WTC11 (cell line): ENCODE data around the gene CTAGE9. TPM values are rescaled to one million over a fixed set of nuclear protein-coding genes. Genes with fewer than 3 reads are reported as not detected.

Experiments
- ATAC-seq: fragments of 200-7000 bp; cut with Tn5 transposase; 2 replicates; pipeline ENCODE4 v1.10.0; 2021; ENCODE audit warnings: mild to moderate bottlenecking, moderate library complexity
- CTCF ChIA-PET: fragments of 300-600 bp; sonication (Branson Sonifier 250); formaldehyde crosslinking; loops from one replicate; lab custom pipeline; 2021; ENCODE audit warnings: antibody characterized with exemption; lab: Charles Lee
- POLR2A ChIA-PET: fragments of 350-600 bp; sonication (Branson Sonifier 250); formaldehyde crosslinking; loops from one replicate; lab custom pipeline; 2021; ENCODE audit warnings: antibody characterized with exemption; lab: Charles Lee
- DNase-seq: peaks from one replicate; pipeline ENCODE4 v3.0.0; 2021; ENCODE audit warnings: low spot score
- H3K27ac Mint-ChIP-seq: 2 replicates; pipeline ENCODE4 v1.8.0; 2021; ENCODE audit warnings: mixed read lengths
- H3K27me3 Mint-ChIP-seq: 2 replicates; pipeline ENCODE4 v1.8.0; 2021; ENCODE audit warnings: low read depth, mild to moderate bottlenecking, moderate library complexity, mixed read lengths
- H3K36me3 Mint-ChIP-seq: 2 replicates; pipeline ENCODE4 v1.8.0; 2021; ENCODE audit warnings: mixed read lengths
- H3K4me1 Mint-ChIP-seq: 2 replicates; pipeline ENCODE4 v1.8.0; 2022; ENCODE audit warnings: mixed read lengths
- H3K4me3 Mint-ChIP-seq: 2 replicates; pipeline ENCODE4 v1.8.0; 2021; ENCODE audit warnings: mild to moderate bottlenecking, moderate library complexity, mixed read lengths
- H3K9me3 Mint-ChIP-seq: 2 replicates; pipeline ENCODE4 v1.8.0; 2021; ENCODE audit warnings: mixed read lengths
- AR ChIP-seq: fragments of 250-450 bp; sonication (Bioruptor Pico); IDR thresholded peaks from 2 replicates; pipeline ENCODE4 v1.9.0; 2021; ENCODE audit warnings: mild to moderate bottlenecking
- CDX4 ChIP-seq: fragments of 250-450 bp; sonication (Bioruptor Pico); IDR thresholded peaks from 2 replicates; pipeline ENCODE4 v1.9.0; 2021; ENCODE audit warnings: moderate library complexity, mild to moderate bottlenecking, inconsistent platforms, borderline replicate concordance
- E2F5 ChIP-seq: sonication (generic); formaldehyde crosslinking; IDR thresholded peaks from 2 replicates; pipeline ENCODE4 v1.8.1; 2022; ENCODE audit warnings: mild to moderate bottlenecking, moderate library complexity, missing genetic modification reagents
- ETV6 ChIP-seq: sonication (generic); formaldehyde crosslinking; IDR thresholded peaks from 2 replicates; pipeline ENCODE4 v1.8.1; 2022; ENCODE audit warnings: mild to moderate bottlenecking, missing genetic modification reagents
- JAZF1 ChIP-seq: fragments of 250-450 bp; sonication (Bioruptor Pico); IDR thresholded peaks from 2 replicates; pipeline ENCODE4 v1.9.0; 2021; ENCODE audit warnings: moderate library complexity, mild to moderate bottlenecking, inconsistent platforms
- MYBL2 ChIP-seq: sonication (generic); formaldehyde crosslinking; IDR thresholded peaks from 2 replicates; pipeline ENCODE4 v1.8.1; 2023; ENCODE audit warnings: mild to moderate bottlenecking, moderate library complexity, missing genetic modification reagents
- NFE2L1 ChIP-seq: sonication (generic); formaldehyde crosslinking; IDR thresholded peaks from 2 replicates; pipeline ENCODE4 v1.8.1; 2023; ENCODE audit warnings: missing genetic modification reagents
- PRRX2 ChIP-seq: fragments of 250-450 bp; sonication (Bioruptor Pico); IDR thresholded peaks from 2 replicates; pipeline ENCODE4 v1.8.0; 2021; ENCODE audit warnings: mild to moderate bottlenecking
- SMAD3 ChIP-seq: sonication (generic); formaldehyde crosslinking; IDR thresholded peaks from 2 replicates; pipeline ENCODE4 v1.8.0; 2022; ENCODE audit warnings: missing genetic modification reagents, mild to moderate bottlenecking, borderline replicate concordance
- USF2 ChIP-seq: sonication (generic); formaldehyde crosslinking; IDR thresholded peaks from 2 replicates; pipeline ENCODE4 v1.8.1; 2023; ENCODE audit warnings: mild to moderate bottlenecking, missing genetic modification reagents, moderate library complexity
- ZNF121 ChIP-seq: sonication (generic); formaldehyde crosslinking; IDR thresholded peaks from 2 replicates; pipeline ENCODE4 v1.8.0; 2023; ENCODE audit warnings: missing genetic modification reagents
- ZNF138 ChIP-seq: sonication (generic); formaldehyde crosslinking; conservative IDR thresholded peaks from 2 replicates; pipeline ENCODE4 v1.8.1; 2022; ENCODE audit warnings: mild to moderate bottlenecking, moderate library complexity, missing genetic modification reagents
- ZNF317 ChIP-seq: sonication (generic); formaldehyde crosslinking; IDR thresholded peaks from 2 replicates; pipeline ENCODE4 v1.8.1; 2023; ENCODE audit warnings: low read depth, mild to moderate bottlenecking, moderate library complexity, missing genetic modification reagents, borderline replicate concordance
- ZNF671 ChIP-seq: fragments of 250-450 bp; sonication (Bioruptor Pico); IDR thresholded peaks from 2 replicates; pipeline ENCODE4 v1.8.0; 2021; ENCODE audit warnings: mild to moderate bottlenecking
- total RNA-seq: library from RNA; stranded (reverse); gene quantifications from 3 replicates; pipeline ENCODE4 v1.2.3, GENCODE V29; 2021
- TF ChIP-seq, protein P1 (sequence below): sonication (generic); formaldehyde crosslinking; IDR thresholded peaks from 2 replicates; pipeline ENCODE4 v1.8.1; 2023; ENCODE audit warnings: mild to moderate bottlenecking, missing genetic modification reagents, moderate library complexity
- TF ChIP-seq, protein P2 (sequence below): sonication (generic); formaldehyde crosslinking; IDR thresholded peaks from 2 replicates; pipeline ENCODE4 v1.8.0; 2023; ENCODE audit warnings: missing genetic modification reagents, mild to moderate bottlenecking, borderline replicate concordance
- TF ChIP-seq, protein P3 (sequence below): sonication (generic); formaldehyde crosslinking; IDR thresholded peaks from 2 replicates; pipeline ENCODE4 v1.8.1; 2022; ENCODE audit warnings: low read depth, missing genetic modification reagents, borderline replicate concordance

The CTAGE9 gene
- total RNA-seq, 1 experiment from 2014 or later: 0.09 TPM

GRCh38 chr6:131693384-131693783 is 17.4 kb downstream of the CTAGE9 start:
- no peak overlapping the region for H3K27ac Mint-ChIP-seq
- H3K36me3 Mint-ChIP-seq: no peaks in the 10 kb centered on the region
- TF ChIP-seq ETV6 (CRISPR knock-in tag): no peak
- no peak for TF ChIP-seq CDX4 (CRISPR knock-in tag)
- TF ChIP-seq ZNF317 (CRISPR knock-in tag): no peak
- no peak for TF ChIP-seq NFE2L1
- TF ChIP-seq, protein P1, sequence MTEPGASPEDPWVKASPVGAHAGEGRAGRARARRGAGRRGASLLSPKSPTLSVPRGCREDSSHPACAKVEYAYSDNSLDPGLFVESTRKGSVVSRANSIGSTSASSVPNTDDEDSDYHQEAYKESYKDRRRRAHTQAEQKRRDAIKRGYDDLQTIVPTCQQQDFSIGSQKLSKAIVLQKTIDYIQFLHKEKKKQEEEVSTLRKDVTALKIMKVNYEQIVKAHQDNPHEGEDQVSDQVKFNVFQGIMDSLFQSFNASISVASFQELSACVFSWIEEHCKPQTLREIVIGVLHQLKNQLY: no peak
- POLR2A ChIA-PET: no interaction called here
- H3K4me3 Mint-ChIP-seq: no peak overlapping the region
- CTCF ChIA-PET: interaction anchor here (1.0 kb wide), 1 partner anchor 99 kb away, joined by 3 read pairs; no protein-coding TSS in a partner anchor
- H3K27me3 Mint-ChIP-seq: peaks cover 27% of the 10 kb centered on the region
- peaks cover 15% of the 10 kb centered on the region for H3K4me1 Mint-ChIP-seq
- ATAC-seq: no peak
- DNase-seq: no peak
- no peaks in the 10 kb centered on the region for H3K9me3 Mint-ChIP-seq

GRCh38 chr6:131692589-131692988 is 18.2 kb downstream of the CTAGE9 start:
- ChIA-PET POLR2A (no interaction called here), CTCF (no interaction called here)
- Mint-ChIP-seq H3K36me3 (no peaks in the 10 kb centered on the region), H3K27me3 (peaks cover 27% of the 10 kb centered on the region), H3K4me1 (peaks cover 21% of the 10 kb centered on the region), H3K27ac (no peak overlapping the region), H3K4me3 (no peak overlapping the region), H3K9me3 (no peaks in the 10 kb centered on the region)
- DNase-seq (no peak), ATAC-seq (no peak)
- TF ChIP-seq, protein P2, sequence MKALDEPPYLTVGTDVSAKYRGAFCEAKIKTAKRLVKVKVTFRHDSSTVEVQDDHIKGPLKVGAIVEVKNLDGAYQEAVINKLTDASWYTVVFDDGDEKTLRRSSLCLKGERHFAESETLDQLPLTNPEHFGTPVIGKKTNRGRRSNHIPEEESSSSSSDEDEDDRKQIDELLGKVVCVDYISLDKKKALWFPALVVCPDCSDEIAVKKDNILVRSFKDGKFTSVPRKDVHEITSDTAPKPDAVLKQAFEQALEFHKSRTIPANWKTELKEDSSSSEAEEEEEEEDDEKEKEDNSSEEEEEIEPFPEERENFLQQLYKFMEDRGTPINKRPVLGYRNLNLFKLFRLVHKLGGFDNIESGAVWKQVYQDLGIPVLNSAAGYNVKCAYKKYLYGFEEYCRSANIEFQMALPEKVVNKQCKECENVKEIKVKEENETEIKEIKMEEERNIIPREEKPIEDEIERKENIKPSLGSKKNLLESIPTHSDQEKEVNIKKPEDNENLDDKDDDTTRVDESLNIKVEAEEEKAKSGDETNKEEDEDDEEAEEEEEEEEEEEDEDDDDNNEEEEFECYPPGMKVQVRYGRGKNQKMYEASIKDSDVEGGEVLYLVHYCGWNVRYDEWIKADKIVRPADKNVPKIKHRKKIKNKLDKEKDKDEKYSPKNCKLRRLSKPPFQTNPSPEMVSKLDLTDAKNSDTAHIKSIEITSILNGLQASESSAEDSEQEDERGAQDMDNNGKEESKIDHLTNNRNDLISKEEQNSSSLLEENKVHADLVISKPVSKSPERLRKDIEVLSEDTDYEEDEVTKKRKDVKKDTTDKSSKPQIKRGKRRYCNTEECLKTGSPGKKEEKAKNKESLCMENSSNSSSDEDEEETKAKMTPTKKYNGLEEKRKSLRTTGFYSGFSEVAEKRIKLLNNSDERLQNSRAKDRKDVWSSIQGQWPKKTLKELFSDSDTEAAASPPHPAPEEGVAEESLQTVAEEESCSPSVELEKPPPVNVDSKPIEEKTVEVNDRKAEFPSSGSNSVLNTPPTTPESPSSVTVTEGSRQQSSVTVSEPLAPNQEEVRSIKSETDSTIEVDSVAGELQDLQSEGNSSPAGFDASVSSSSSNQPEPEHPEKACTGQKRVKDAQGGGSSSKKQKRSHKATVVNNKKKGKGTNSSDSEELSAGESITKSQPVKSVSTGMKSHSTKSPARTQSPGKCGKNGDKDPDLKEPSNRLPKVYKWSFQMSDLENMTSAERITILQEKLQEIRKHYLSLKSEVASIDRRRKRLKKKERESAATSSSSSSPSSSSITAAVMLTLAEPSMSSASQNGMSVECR: no peak
- TF ChIP-seq PRRX2 (CRISPR knock-in tag) (no peak), JAZF1 (no peak), USF2 (no peak)

DNA sequence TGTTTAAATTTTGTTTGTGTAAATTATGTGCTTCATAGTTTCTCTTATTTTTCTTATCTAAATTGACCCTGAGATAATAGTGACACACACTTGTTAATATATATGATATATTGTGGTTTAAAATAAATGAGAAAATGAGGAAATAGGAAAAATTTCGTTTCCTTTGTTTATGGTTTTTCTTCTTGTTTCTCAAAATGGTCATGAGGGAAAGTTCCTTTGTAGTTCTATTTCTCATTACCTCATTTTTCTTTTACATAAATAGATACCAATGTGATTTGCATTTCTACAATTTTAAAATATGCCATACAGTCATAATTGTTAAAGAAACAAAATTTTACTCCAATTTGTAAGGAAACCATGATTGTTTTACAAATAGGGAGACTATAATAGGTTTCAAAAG is 18.8 kb downstream of the CTAGE9 start:
- DNase-seq (no peak), ATAC-seq (no peak)
- Mint-ChIP-seq H3K27me3 (peaks cover 27% of the 10 kb centered on the region), H3K36me3 (no peaks in the 10 kb centered on the region), H3K4me1 (peaks cover 21% of the 10 kb centered on the region), H3K9me3 (no peaks in the 10 kb centered on the region), H3K4me3 (no peak overlapping the region), H3K27ac (no peak overlapping the region)
- TF ChIP-seq E2F5 (CRISPR knock-in tag): no peak
- TF ChIP-seq AR (CRISPR knock-in tag): no peak
- TF ChIP-seq MYBL2: no peak
- TF ChIP-seq ZNF138 (CRISPR knock-in tag): no peak
- TF ChIP-seq ZNF671 (CRISPR knock-in tag): no peak
- TF ChIP-seq, protein P3, sequence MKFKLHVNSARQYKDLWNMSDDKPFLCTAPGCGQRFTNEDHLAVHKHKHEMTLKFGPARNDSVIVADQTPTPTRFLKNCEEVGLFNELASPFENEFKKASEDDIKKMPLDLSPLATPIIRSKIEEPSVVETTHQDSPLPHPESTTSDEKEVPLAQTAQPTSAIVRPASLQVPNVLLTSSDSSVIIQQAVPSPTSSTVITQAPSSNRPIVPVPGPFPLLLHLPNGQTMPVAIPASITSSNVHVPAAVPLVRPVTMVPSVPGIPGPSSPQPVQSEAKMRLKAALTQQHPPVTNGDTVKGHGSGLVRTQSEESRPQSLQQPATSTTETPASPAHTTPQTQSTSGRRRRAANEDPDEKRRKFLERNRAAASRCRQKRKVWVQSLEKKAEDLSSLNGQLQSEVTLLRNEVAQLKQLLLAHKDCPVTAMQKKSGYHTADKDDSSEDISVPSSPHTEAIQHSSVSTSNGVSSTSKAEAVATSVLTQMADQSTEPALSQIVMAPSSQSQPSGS (CRISPR knock-in tag): no peak
- no peak for TF ChIP-seq ZNF121 (CRISPR knock-in tag)
- no peak for TF ChIP-seq SMAD3 (CRISPR knock-in tag)
- CTCF ChIA-PET: no interaction called here
- POLR2A ChIA-PET: no interaction called here
